HG02678 (cell line): ENCODE data around the gene ZNF618.

Experiments
- ATAC-seq: cut with Tn5 transposase; IDR thresholded peaks from one replicate; pipeline ENCODE4 v1.9.1; 2021; ENCODE audit warnings: mild to moderate bottlenecking, moderate library complexity; ENCODE audit not compliant: unreplicated experiment

Gene ZNF618

GRCh38 chr9:113953531-113953930 lies 77.4 kb downstream of the ZNF618 start:
- no peak for ATAC-seq

GRCh38 chr9:113954591-113954990 lies 78.5 kb downstream of the ZNF618 start:
- no peak for ATAC-seq

- ATAC-seq: no peak
These were observed 79.1 kb downstream of the ZNF618 start for GRCh38 chr9:113955076-113955752.

- no peak for ATAC-seq
These were observed 80.8 kb downstream of the ZNF618 start for GRCh38 chr9:113956901-113957300.

GRCh38 chr9:113957351-113957750 lies 81.2 kb downstream of the ZNF618 start:
- no peak for ATAC-seq

GRCh38 chr9:113957821-113958341 lies 81.8 kb downstream of the ZNF618 start:
- ATAC-seq: no peak

- no peak for ATAC-seq
These were observed 82.4 kb downstream of the ZNF618 start for GRCh38 chr9:113958556-113958955.

- no peak for ATAC-seq
These were observed 84.7 kb downstream of the ZNF618 start for GRCh38 chr9:113960768-113961167.

- ATAC-seq: no peak
These were observed 86.3 kb downstream of the ZNF618 start for GRCh38 chr9:113962396-113962795.

- ATAC-seq: no peak
These were observed 87.0 kb downstream of the ZNF618 start for GRCh38 chr9:113963017-113963620.

- ATAC-seq: no peak
These were observed 87.8 kb downstream of the ZNF618 start for GRCh38 chr9:113963696-113964494.

GRCh38 chr9:113964495-113965170 lies 88.5 kb downstream of the ZNF618 start:
- no peak for ATAC-seq

GRCh38 chr9:113966394-113966793 lies 90.3 kb downstream of the ZNF618 start:
- no peak for ATAC-seq

GRCh38 chr9:113967380-113967779 lies 91.3 kb downstream of the ZNF618 start:
- no peak for ATAC-seq

- no peak for ATAC-seq
These were observed 93.2 kb downstream of the ZNF618 start for GRCh38 chr9:113969343-113969742.

- no peak for ATAC-seq
These were observed 97.1 kb downstream of the ZNF618 start for GRCh38 chr9:113973226-113973625.

GRCh38 chr9:113973963-113974413 lies 97.9 kb downstream of the ZNF618 start:
- ATAC-seq: no peak

- no peak for ATAC-seq
These were observed 100.8 kb downstream of the ZNF618 start for GRCh38 chr9:113976915-113977314.

- ATAC-seq: no peak
These were observed 102.7 kb downstream of the ZNF618 start for GRCh38 chr9:113978725-113979342.

GRCh38 chr9:113979343-113980127 lies 103.4 kb downstream of the ZNF618 start:
- no peak for ATAC-seq
